CD4-positive, alpha-beta T cell (primary cell): ENCODE results near the gene PTGDR. TPM values are rescaled to one million over a fixed set of nuclear protein-coding genes. Genes with fewer than 3 reads are reported as not detected.

ENCODE experiments used
- ATAC-seq: fragments of 200-7000 bp; cut with Tn5 transposase; one replicate; pipeline ENCODE4 v1.10.0; 2022; ENCODE audit warnings: mild to moderate bottlenecking; ENCODE audit not compliant: poor library complexity
- CTCF ChIA-PET: fragments of 350-600 bp; sonication (Branson Sonifier 250); formaldehyde crosslinking; loops from one replicate; lab custom pipeline; 2021; ENCODE audit warnings: antibody characterized with exemption, inconsistent platforms; lab: Charles Lee
- POLR2A ChIA-PET: fragments of 350-600 bp; sonication (Branson Sonifier 250); formaldehyde crosslinking; loops from one replicate; lab custom pipeline; 2021; ENCODE audit warnings: antibody characterized with exemption, inconsistent platforms; lab: Charles Lee
- DNase-seq, 14 experiments: peaks; one replicate each; pipeline ENCODE4 v3.0.0-alpha.2; 2013 to 2020; ENCODE audit warnings: mixed read lengths in 2 of 14
- H3K27ac ChIP-seq, 2 donors: one replicate each; pipeline versions ENCODE4 v1.5.1 to v1.7.0; 2013; ENCODE audit warnings: low read length in 2 of 2, low read depth in 1 of 2, mild to moderate bottlenecking in 1 of 2
- H3K27me3 ChIP-seq, 2 experiments: 1 replicate in 1 of 2; 2 replicates in 1 of 2; pipeline versions ENCODE4 v1.6.1 to v1.7.0; 2013; ENCODE audit warnings: low read length in 2 of 2, control low read depth in 1 of 2, mild to moderate bottlenecking in 1 of 2, moderate library complexity in 1 of 2; ENCODE audit not compliant: insufficient read depth in 2 of 2, control insufficient read depth in 1 of 2
- H3K36me3 ChIP-seq: one replicate; pipeline ENCODE4 v1.6.1; 2013; ENCODE audit warnings: low read length, control low read depth; ENCODE audit not compliant: insufficient read depth
- H3K4me1 ChIP-seq: one replicate; pipeline ENCODE4 v1.6.1; 2013; ENCODE audit warnings: low read length, control low read depth; ENCODE audit not compliant: insufficient read depth
- H3K4me3 ChIP-seq: one replicate; pipeline ENCODE4 v1.5.1; 2013; ENCODE audit warnings: mild to moderate bottlenecking, low read length, moderate library complexity
- H3K9me3 ChIP-seq, 2 experiments: 1 replicate in 1 of 2; 2 replicates in 1 of 2; pipeline versions ENCODE4 v1.6.1 to v1.7.0; 2013; ENCODE audit warnings: low read length in 2 of 2, mild to moderate bottlenecking in 2 of 2, control low read depth in 1 of 2, moderate library complexity in 1 of 2; ENCODE audit not compliant: control insufficient read depth in 1 of 2, insufficient read depth in 1 of 2
- H3K27ac Mint-ChIP-seq: one replicate; pipeline ENCODE4 v1.8.0; 2020; ENCODE audit warnings: mixed read lengths
- H3K27me3 Mint-ChIP-seq: one replicate; pipeline ENCODE4 v1.8.0; 2021; ENCODE audit warnings: mixed read lengths
- H3K36me3 Mint-ChIP-seq: one replicate; pipeline ENCODE4 v1.8.0; 2021; ENCODE audit warnings: low read depth, mixed read lengths
- H3K4me1 Mint-ChIP-seq: one replicate; pipeline ENCODE4 v1.8.0; 2021; ENCODE audit warnings: low read depth, mixed read lengths
- H3K4me3 Mint-ChIP-seq: one replicate; pipeline ENCODE4 v1.8.0; 2020; ENCODE audit warnings: mild to moderate bottlenecking, mixed read lengths
- H3K9me3 Mint-ChIP-seq: one replicate; pipeline ENCODE4 v1.8.0; 2020; ENCODE audit warnings: mixed read lengths
- intact Hi-C, 2 experiments: fragments of 100-400 bp; cut with DNase I in 1 of 2; cut with micrococcal nuclease in 1 of 2; formaldehyde crosslinking; loops; one replicate each; pipeline versions ENCODE4 v1.15.1 to v1.9.0; 2023 to 2025; cut with DNase I, micrococcal nuclease
- total RNA-seq, 174 experiments: library from RNA in 2 of 174; stranded (reverse) in 2 of 174; gene quantifications; one replicate each; pipeline ENCODE4 v1.2.3 and lab custom pipeline; 2021 to 2026
- TF ChIP-seq, protein P1 (sequence below): fragments of 200-600 bp; IDR thresholded peaks from one replicate; pipeline ENCODE4 v1.8.0; 2022; ENCODE audit warnings: antibody characterized with exemption, mild to moderate bottlenecking

PTGDR gene
- total RNA-seq, 2 experiments from 2014 or later: 0.20 to 0.41 TPM

GRCh38 chr14:52275372-52275771 lies 7.9 kb downstream of the PTGDR start:
- peaks cover 28% of the 10 kb centered on the region for H3K27me3 Mint-ChIP-seq
- H3K4me3 Mint-ChIP-seq: no peak overlapping the region
- no peak overlapping the region for H3K27ac ChIP-seq
- ChIA-PET CTCF (no interaction called here), POLR2A (no interaction called here)
- H3K4me3 ChIP-seq: no peak overlapping the region
- DNase-seq (no peak), ATAC-seq (no peak)
- H3K36me3 Mint-ChIP-seq: no peaks in the 10 kb centered on the region
- no peaks in the 10 kb centered on the region for H3K9me3 ChIP-seq
- H3K9me3 Mint-ChIP-seq: no peaks in the 10 kb centered on the region
- H3K36me3 ChIP-seq: no peaks in the 10 kb centered on the region
- no peaks in the 10 kb centered on the region for H3K4me1 ChIP-seq
- TF ChIP-seq, protein P1, sequence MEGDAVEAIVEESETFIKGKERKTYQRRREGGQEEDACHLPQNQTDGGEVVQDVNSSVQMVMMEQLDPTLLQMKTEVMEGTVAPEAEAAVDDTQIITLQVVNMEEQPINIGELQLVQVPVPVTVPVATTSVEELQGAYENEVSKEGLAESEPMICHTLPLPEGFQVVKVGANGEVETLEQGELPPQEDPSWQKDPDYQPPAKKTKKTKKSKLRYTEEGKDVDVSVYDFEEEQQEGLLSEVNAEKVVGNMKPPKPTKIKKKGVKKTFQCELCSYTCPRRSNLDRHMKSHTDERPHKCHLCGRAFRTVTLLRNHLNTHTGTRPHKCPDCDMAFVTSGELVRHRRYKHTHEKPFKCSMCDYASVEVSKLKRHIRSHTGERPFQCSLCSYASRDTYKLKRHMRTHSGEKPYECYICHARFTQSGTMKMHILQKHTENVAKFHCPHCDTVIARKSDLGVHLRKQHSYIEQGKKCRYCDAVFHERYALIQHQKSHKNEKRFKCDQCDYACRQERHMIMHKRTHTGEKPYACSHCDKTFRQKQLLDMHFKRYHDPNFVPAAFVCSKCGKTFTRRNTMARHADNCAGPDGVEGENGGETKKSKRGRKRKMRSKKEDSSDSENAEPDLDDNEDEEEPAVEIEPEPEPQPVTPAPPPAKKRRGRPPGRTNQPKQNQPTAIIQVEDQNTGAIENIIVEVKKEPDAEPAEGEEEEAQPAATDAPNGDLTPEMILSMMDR: no peak
- no peaks in the 10 kb centered on the region for H3K27me3 ChIP-seq
- H3K27ac Mint-ChIP-seq: no peak overlapping the region
- H3K4me1 Mint-ChIP-seq: no peaks in the 10 kb centered on the region
- intact Hi-C loops: loop anchor here (10.0 kb wide), 2 partner anchors 231 to 281 kb away; no protein-coding TSS in a partner anchor

DNA sequence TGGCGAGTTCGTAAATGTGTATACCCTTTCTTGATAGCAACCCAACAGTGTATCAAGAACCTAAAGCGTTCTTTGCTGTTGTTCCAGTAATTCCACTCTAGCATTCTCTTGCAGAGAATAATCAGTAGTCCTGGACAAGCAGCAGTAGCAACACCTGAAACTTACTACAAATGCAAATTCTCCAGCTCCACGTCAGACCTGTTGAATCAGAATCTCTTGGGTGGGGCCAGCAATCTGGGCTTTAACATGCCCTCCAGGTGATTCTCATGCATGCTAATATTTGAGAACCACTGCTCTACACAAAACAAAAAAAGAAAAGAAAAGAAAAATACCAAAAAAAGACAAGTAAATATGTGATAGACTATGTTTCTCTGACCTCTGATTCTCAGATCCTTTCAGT lies 10.1 kb downstream of the PTGDR start:
- Mint-ChIP-seq H3K4me1 (no peaks in the 10 kb centered on the region), H3K27ac (no peak overlapping the region)

DNA sequence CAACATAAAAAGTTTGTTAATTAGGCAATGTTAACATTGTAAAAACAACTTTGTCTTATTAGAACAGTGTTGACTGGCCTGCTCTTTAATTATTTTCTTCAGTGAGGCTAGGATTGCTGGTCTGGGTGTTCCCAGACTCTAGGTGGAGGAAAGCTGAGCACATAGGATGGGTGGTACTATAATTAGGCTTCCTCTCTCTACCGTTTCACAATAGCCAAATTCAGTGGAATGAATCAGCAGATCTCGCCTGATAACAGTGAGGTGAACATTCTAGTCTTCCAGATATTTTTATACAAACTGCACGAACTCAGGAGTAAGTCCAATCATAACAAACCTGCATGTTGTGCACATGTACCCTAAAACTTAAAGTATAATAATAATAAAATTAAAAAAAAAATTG lies 11.9 kb downstream of the PTGDR start:
- no peak for DNase-seq
- ChIA-PET POLR2A (no interaction called here), CTCF (no interaction called here)
- Mint-ChIP-seq H3K9me3 (no peaks in the 10 kb centered on the region), H3K27me3 (peaks cover 19% of the 10 kb centered on the region), H3K4me1 (no peaks in the 10 kb centered on the region), H3K36me3 (no peaks in the 10 kb centered on the region), H3K27ac (no peak overlapping the region), H3K4me3 (no peak overlapping the region)
- intact Hi-C loops: loop anchor here (10.0 kb wide), 2 partner anchors 235 to 285 kb away; no protein-coding TSS in a partner anchor
- Histone ChIP-seq H3K9me3 (no peaks in the 10 kb centered on the region), H3K36me3 (no peaks in the 10 kb centered on the region), H3K27ac (no peak overlapping the region), H3K4me3 (no peak overlapping the region), H3K4me1 (peaks cover 3% of the 10 kb centered on the region), H3K27me3 (no peaks in the 10 kb centered on the region)
- TF ChIP-seq, protein P1: no peak
- no peak for ATAC-seq

More for the DNA sequence above, 10.1 kb downstream of the PTGDR start:
- POLR2A ChIA-PET: no interaction called here
- Histone ChIP-seq H3K4me3 (no peak overlapping the region), H3K4me1 (peaks cover 3% of the 10 kb centered on the region), H3K9me3 (no peaks in the 10 kb centered on the region), H3K27me3 (no peaks in the 10 kb centered on the region), H3K36me3 (no peaks in the 10 kb centered on the region), H3K27ac (no peak overlapping the region)
- ATAC-seq: no peak
- H3K36me3 Mint-ChIP-seq: no peaks in the 10 kb centered on the region
- CTCF ChIA-PET: no interaction called here
- peaks cover 22% of the 10 kb centered on the region for H3K27me3 Mint-ChIP-seq
- intact Hi-C loops: loop anchor here (10.0 kb wide), 2 partner anchors 233 to 283 kb away; no protein-coding TSS in a partner anchor
- no peak overlapping the region for H3K4me3 Mint-ChIP-seq
- H3K9me3 Mint-ChIP-seq: no peaks in the 10 kb centered on the region
- TF ChIP-seq, protein P1: no peak
- DNase-seq: no peak
